ENCODE results near the gene TBC1D9B.

DNA sequence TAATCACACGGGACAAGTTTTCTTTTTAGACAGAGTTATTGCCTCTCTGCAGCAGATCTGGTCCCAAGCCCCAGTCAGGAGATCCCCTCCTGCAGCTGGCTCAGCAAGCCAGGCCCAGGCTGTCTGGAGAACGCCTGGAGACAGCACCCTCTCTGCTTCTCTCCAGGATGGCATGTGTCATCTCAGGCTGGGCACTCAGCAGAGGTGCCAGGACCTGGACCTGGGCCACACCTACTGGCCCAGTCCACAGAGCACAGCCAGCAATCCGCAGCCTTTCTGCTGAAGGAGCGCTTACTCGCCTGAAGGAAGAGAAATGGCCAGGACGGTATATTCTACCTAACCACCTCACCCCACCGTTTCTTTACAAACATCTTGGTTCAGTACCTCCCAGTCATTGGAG lies 4.7 kb upstream of the TBC1D9B start:
- TF ChIP-seq, protein P1, sequence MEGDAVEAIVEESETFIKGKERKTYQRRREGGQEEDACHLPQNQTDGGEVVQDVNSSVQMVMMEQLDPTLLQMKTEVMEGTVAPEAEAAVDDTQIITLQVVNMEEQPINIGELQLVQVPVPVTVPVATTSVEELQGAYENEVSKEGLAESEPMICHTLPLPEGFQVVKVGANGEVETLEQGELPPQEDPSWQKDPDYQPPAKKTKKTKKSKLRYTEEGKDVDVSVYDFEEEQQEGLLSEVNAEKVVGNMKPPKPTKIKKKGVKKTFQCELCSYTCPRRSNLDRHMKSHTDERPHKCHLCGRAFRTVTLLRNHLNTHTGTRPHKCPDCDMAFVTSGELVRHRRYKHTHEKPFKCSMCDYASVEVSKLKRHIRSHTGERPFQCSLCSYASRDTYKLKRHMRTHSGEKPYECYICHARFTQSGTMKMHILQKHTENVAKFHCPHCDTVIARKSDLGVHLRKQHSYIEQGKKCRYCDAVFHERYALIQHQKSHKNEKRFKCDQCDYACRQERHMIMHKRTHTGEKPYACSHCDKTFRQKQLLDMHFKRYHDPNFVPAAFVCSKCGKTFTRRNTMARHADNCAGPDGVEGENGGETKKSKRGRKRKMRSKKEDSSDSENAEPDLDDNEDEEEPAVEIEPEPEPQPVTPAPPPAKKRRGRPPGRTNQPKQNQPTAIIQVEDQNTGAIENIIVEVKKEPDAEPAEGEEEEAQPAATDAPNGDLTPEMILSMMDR (IDR thresholded peaks at IDR 0.05), result no peak
- no peak for TF ChIP-seq POLR2A (IDR thresholded peaks at IDR 0.05)

Measured in thyroid gland (tissue), 4 donors.